Fibroblast of lung (primary cell): ENCODE results near the gene MRPS31.

Experiments
- CTCF ChIP-seq, 2 donors: IDR thresholded peaks in 1 of 2; conservative IDR thresholded peaks in 1 of 2; 1 replicate in 1 of 2; 2 replicates in 1 of 2; pipeline ENCODE4 v1.5.1; 2011 to 2012; ENCODE audit warnings: low read length in 2 of 2, control low read depth in 1 of 2, inconsistent platforms in 1 of 2, low read depth in 1 of 2, mild to moderate bottlenecking in 1 of 2
- EZH2 ChIP-seq: IDR thresholded peaks from 2 replicates; pipeline ENCODE4 v1.5.1; 2012; ENCODE audit warnings: low read length, control low read depth, mild to moderate bottlenecking; ENCODE audit errors: missing control alignments

- no peak for TF ChIP-seq CTCF (conservative IDR thresholded peaks at IDR 0.05 in 1 of 2, IDR thresholded peaks at IDR 0.05 in 1 of 2; ENCODE audit: low read depth in 1 of 2, low read length in 2 of 2)
- TF ChIP-seq EZH2 = no peak
These were observed 42.4 kb downstream of the MRPS31 start for GRCh38 chr13:40728595-40728994.
